ENCODE results near the gene RSPH1. TPM values are rescaled to one million over a fixed set of nuclear protein-coding genes. Genes with fewer than 3 reads are reported as not detected.

RSPH1 gene
- total RNA-seq, 1 experiment from 2014 or later = 1.5 TPM

GRCh38 chr21:42460391-42461184 is 35.4 kb downstream of the RSPH1 start:
- H3K9ac ChIP-seq (ENCODE audit: low read length) = no peak overlapping the region
- H3K36me3 ChIP-seq (ENCODE audit: control insufficient read depth in 1 of 2, insufficient read depth in 2 of 2, low read length in 2 of 2) = no peaks in the 10 kb centered on the region
- no peak overlapping the region for H3K27ac ChIP-seq (ENCODE audit: low read depth, low read length)
- H3K4me3 ChIP-seq (replicated peaks in 1 of 2; ENCODE audit: low read depth in 1 of 2, low read length in 2 of 2) = no peak overlapping the region
- H3K9me2 ChIP-seq (ENCODE audit: insufficient read depth) = no peaks in the 10 kb centered on the region
- TF ChIP-seq CTCF (IDR thresholded peaks at IDR 0.05 in 2 of 3, conservative IDR thresholded peaks at IDR 0.05 in 1 of 3; ENCODE audit: borderline replicate concordance in 1 of 3, insufficient read depth in 1 of 3, low read depth in 2 of 3, low read length in 2 of 3) (no peak), ELF1 (IDR thresholded peaks at IDR 0.05; ENCODE audit: borderline replicate concordance, low read depth) (no peak), RAD21 (IDR thresholded peaks at IDR 0.05; ENCODE audit: low read depth) (no peak), EZH2 (IDR thresholded peaks at IDR 0.05) (no peak), ZBTB33 (IDR thresholded peaks at IDR 0.05; ENCODE audit: extremely low read depth, insufficient replicate concordance, low read length) (no peak), EZH2phosphoT487 (IDR thresholded peaks at IDR 0.05; ENCODE audit: borderline replicate concordance) (no peak), ZNF274 (IDR thresholded peaks at IDR 0.05; ENCODE audit: low read depth, low read length) (no peak), SIN3A (IDR thresholded peaks at IDR 0.05; ENCODE audit: low read depth) (no peak), SP1 (IDR thresholded peaks at IDR 0.05; ENCODE audit: low read depth) (no peak)
- no peaks in the 10 kb centered on the region for H3K79me2 ChIP-seq (ENCODE audit: insufficient read depth, low read length)
- H4K20me1 ChIP-seq (ENCODE audit: insufficient read depth) = no peaks in the 10 kb centered on the region
- ChIA-PET CTCF (no interaction called here), RAD21 (ENCODE audit: low non-redundant PET in 1 of 2, low total read pairs in 2 of 2, uncharacterized antibody in 2 of 2, unreplicated experiment in 2 of 2) (no interaction called here), POLR2A (no interaction called here)
- no TSS peak for BruUV-seq (replicated peaks)
- no peaks in the 10 kb centered on the region for H3K27me3 ChIP-seq (ENCODE audit: insufficient read depth, low read length)
- H3K9me3 ChIP-seq (ENCODE audit: control insufficient read depth in 1 of 2, insufficient read depth in 1 of 2, low read depth in 1 of 2, low read length in 2 of 2) = no peaks in the 10 kb centered on the region
- DNase-seq (ENCODE audit: low read depth, low spot score) = no peak
- intact Hi-C loops (cut with micrococcal nuclease) = no loop called here
- H2AFZ ChIP-seq (ENCODE audit: low read depth, low read length, poor library complexity, severe bottlenecking) = no peak overlapping the region
- ATAC-seq = no peak
- no peak overlapping the region for H3K4me2 ChIP-seq (ENCODE audit: low read length)
- H3K4me1 ChIP-seq (ENCODE audit: control insufficient read depth in 1 of 2, insufficient read depth in 2 of 2, low read length in 2 of 2) = peaks cover 0 to 8% of the 10 kb centered on the region in 2 experiments; a peak in 1 of 4 replicates
